ENCODE data around the gene CLPSL1. TPM values are rescaled to one million over a fixed set of nuclear protein-coding genes. Genes with fewer than 3 reads are reported as not detected.

Gene CLPSL1, protein sequence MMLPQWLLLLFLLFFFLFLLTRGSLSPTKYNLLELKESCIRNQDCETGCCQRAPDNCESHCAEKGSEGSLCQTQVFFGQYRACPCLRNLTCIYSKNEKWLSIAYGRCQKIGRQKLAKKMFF
- not detected in 2 replicates for total RNA-seq

DNA sequence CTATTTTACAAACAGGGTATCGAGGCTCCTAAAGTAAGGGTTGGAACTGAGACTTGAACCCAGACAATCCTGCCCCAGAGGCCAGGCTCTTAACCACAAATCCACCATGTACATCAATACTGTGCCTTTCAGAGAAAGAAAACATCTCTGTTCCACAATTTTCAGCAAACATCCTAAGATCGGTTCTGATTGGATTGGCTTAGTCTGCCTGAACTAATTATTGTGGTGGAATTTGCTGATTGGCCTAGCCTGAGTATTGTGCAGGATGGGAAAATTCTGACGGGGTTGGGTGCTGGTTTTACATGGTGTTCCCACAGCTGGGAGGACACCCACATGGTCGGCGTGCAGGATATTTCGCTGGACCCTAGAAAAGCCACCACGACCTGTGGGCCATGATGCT, at the start of gene CLPSL1:
Gene CLPSL1 (plus strand): TSS at position 301 of the 400 bp plus-strand sequence. CDS start 92 bp downstream, at position 393.

DNA sequence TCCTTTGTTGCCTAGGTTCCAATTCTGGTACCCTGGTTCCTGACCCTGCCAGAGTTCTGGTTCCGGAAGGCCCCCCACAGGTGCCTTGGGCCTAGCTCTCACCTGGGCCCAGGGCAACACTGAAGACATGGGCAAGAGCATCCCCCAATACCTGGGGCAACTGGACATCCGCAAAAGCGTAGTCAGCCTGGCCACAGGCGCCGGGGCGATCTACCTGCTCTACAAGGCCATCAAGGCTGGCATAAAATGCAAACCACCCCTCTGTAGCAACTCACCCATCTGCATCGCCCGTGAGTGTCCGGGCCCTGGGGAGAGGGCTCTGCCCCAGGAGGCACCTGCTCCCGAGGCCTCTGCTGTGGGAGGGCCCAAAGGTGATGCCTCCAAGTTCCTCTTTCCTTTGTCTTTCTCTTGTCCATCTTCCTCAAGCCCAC, 43.8 kb upstream of the CLPSL1 start, which contains the start of gene ARMC12:
Gene ARMC12 (plus strand): TSS at position 51 of the 431 bp plus-strand sequence. CDS start 77 bp downstream, at position 128.

DNA sequence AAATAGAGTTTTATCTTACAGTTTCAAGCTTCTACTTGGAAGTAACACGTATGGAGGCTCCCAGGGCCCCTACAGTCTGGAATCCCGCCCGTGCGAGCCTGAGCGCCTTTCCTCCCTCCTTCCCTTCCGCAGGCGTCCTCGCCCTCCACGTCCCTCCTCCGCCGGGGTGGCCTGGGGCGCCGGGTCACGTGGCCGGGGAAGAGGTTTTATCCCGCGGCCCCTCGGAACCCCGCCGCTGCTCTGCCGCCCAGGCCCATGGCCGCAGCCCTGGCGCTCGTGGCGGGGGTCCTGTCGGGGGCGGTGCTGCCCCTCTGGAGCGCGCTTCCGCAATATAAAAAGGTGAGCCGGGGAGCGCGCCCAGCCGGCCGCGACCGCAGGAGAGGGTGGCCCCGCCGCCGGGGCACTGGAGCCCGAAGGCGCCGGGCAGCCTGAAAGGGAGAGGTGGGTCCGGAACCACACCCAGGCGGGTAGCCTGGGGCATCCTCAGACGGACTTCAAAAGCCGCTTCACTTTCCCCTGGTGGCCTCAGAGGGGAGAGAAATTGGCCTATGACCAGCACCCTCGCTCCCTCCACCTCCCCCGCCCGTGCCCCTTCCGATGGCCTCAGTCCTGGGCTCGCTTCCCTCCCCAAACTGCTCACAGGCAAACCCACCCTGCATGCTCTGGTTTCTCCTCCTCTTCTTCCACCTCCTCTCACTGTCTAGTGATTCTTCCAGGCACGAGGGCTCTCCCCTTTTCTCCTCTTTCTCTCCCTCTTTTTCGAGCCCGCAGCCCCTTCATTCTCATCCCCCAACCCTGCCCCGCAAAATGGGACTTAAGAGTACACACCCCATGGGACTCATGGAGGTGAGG, 4.2 kb upstream of the CLPSL1 start, which contains the start of gene CLPSL2:
Gene CLPSL2 (plus strand): TSS at position 235 of the 852 bp plus-strand sequence. CDS start 21 bp downstream, at position 256.

DNA sequence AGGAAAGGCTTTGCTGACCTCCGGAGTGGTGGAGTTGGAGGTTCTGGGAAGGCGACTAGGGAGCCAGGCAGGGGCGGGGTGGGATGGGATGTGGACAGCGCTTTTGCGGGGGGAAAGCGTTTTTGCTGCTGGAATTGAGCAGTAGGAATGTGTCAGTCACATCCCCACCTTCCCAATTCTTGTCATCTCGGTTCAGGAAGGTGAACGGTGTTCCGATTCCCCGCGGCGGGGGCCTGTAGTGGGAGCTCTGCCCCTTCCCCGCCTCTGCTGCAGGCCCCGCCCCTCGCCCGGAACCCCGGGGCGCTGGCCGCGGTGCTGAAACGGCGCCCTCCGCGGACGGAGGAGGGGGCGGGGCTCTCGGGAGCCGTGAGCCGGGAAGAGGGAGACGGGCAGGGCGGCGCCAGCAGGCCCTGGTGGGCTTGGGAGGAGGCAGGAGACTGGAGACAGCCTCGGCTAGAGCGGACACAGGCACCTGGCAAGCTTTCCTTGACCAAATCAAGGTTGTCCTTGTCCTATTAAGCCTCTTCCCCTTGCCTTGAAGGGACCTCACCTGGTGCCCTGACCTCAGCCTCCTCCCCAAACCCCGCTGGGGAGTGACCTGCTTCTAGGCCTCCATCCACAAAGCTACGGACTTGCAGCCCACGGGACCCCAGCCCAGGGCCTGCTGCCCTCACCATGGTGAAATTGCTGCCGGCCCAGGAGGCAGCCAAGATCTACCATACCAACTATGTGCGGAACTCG, 24.3 kb downstream of the CLPSL1 start, which contains the start of gene LHFPL5:
Gene LHFPL5 (plus strand): TSS at position 357 of the 741 bp plus-strand sequence. CDS start 319 bp downstream, at position 676.

Other genes starting within 250 kb of the CLPSL1 start
- 1.7 and 3.0 TPM in 2 replicates for gene FKBP5, start 92.1 kb upstream of the CLPSL1 start, total RNA-seq
- gene ARMC12, start 44.0 kb upstream of the CLPSL1 start, total RNA-seq, result 0.32 and 0.60 TPM in 2 replicates
- not detected in 2 replicates for gene CLPSL2, start 4.4 kb upstream of the CLPSL1 start, total RNA-seq
- not detected in 2 replicates for gene CLPS, start 16.3 kb downstream of the CLPSL1 start, total RNA-seq
- gene LHFPL5, start 24.3 kb downstream of the CLPSL1 start, total RNA-seq, result not detected in 2 replicates
- 28.5 and 28.9 TPM in 2 replicates for gene SRPK1, start 140.1 kb downstream of the CLPSL1 start, total RNA-seq
- under 0.01 TPM in 1 of 2 replicates, not detected in the other for gene SLC26A8, start 243.6 kb downstream of the CLPSL1 start, total RNA-seq
- gene MAPK14, start 246.8 kb downstream of the CLPSL1 start, total RNA-seq, result 31.1 and 36.3 TPM in 2 replicates

All from bronchial smooth muscle cell (primary cell).